ENCODE data around the gene POT1.

GRCh38 chr7:124924906-124925305 lies 4.7 kb downstream of the POT1 start:
- TF ChIP-seq EZH2 (IDR thresholded peaks at IDR 0.05; ENCODE audit: borderline replicate concordance, low read depth, low read length, poor library complexity, severe bottlenecking) = no peak
- no peak for TF ChIP-seq CTCF (conservative IDR thresholded peaks at IDR 0.05; ENCODE audit: low read depth, low read length)
